ENCODE data around the gene KLRF1.
A peak's percentile ranks its signal among the peaks of the same experiment; 100 is the strongest.

The KLRF1 gene

DNA sequence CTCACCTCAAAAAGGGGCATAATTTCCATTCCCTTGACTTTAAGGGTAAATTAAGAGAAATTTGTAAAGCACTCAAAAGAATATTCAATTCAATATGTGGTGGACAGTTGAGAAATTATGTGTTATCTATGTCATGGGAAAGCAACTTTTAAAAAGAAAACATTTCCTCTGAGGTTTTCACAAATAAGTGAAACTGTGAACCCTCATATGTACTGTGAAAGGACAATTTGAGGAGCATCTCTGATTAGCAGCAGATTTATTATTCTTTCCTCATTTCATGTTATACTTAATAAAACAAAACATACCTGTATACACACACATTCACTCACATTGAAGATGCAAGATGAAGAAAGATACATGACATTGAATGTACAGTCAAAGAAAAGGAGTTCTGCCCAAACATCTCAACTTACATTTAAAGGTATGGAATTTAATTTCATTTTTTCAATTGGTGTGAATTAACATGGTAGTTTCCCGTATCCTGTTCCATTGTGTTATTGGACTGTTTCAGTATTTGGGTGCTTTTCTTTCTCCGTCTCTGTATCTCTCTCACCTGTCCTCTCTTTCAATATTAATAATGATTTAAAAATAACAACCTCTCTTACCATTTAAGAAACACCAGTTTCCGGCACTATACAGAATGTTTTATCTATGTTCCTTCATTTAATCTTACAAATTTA, at the start of gene KLRF1:
Gene KLRF1 (plus strand): TSS at position 273 of the 680 bp plus-strand sequence. CDS start 64 bp downstream, at position 337.
- no peak for DNase-seq (ENCODE audit: low spot score)

DNA sequence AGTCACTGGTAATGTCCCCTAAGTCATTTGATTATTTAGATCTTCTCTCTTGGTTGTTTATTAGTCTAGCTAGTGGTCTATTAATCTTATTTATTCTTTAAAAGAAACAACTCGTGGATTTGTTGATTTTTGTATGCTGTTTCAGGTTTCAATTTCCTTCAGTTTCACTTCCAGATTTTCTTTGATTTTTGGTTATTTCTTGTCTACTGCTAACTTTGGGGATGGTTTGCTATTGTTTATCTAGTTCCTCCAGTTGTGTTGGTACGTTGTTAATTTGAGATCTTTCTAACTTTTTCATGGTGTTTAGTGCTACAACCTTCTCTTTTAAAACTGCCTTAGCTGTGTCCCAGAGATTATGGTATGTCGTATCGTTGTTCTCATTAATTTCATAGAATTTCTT, 48.1 kb upstream of the KLRF1 start:
- no peak for DNase-seq (ENCODE audit: low spot score)

- DNase-seq (ENCODE audit: low spot score) = no peak
These were observed 45.9 kb upstream of the KLRF1 start for GRCh38 chr12:9781360-9781759.

DNA sequence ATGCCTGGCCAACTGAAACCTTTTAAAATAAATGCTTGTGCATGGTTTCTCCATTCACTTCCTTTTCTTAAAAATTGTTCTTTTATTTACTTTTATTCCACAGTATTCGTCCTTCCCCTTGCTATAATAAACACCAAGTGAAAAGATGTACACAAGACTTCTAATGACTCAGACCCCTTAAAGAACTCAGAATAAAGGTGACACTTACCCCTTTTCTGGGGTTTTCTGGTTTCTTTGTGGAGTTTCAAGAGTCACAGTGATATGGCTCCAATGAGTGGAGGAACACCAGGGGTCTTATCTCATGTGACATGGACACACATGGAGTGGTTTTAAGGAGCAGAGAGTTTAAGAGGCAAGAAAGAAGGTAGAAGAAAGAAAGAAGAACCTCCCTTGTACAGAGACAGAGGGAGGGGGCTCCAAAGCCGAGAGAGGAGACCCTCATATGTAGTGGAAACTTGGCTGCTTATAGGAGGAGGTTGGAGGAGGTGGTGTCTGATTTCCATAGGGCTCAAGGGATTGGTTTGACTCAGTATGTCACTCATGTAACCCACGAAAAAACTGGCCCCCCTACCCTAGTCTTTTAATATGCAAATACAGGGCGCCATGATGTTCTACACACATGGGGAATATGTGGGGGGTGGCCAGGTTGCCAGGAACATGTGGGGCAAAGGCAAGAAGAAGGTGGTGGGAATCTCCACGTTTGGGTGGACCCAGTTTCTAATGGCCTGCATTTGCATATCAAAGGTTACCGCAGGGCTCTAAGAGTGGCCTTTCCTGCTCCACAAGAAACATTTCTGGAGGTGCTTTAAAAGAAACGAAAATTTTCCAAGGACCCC, 44.5 kb upstream of the KLRF1 start:
- no peak for DNase-seq (ENCODE audit: low spot score)

DNA sequence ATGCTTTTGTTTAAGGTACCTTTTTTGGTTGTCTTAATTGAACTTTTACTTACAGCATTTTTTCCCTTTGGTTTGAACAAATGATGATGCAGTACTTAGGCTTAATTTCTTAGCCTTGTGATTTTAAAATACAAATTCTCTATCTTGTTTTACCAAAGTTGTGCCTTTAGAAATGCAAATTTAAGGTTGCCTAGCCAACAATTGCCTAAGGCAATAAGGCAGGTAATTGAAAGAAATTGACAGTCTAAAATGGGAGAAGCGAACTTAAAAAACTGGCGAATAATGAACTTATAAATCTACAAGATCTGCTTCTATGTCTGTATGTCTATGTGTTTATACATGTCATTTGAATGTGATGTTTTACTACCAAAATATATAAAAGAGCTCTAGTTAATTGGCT, 43.0 kb upstream of the KLRF1 start:
- DNase-seq (ENCODE audit: low spot score) = no peak

DNA sequence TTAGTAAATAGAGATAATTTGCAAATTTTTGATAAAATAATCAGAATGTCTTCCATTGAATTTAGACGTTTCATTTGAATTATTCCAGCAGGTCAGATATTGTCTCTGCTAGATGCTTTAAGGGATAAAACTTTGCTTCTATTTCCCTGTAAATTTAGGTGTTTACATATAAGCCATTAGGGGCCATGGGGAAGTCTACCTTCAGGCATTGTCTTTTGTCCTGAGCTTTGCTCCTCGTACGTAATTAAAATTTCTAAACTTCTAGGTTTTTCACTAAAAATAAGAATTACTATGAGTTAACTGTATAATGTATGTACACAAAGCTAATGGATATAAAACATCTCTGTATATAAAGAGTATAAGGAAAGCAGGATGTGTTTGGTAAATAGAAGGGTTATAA, 42.5 kb upstream of the KLRF1 start:
- no peak for DNase-seq (ENCODE audit: low spot score)

DNA sequence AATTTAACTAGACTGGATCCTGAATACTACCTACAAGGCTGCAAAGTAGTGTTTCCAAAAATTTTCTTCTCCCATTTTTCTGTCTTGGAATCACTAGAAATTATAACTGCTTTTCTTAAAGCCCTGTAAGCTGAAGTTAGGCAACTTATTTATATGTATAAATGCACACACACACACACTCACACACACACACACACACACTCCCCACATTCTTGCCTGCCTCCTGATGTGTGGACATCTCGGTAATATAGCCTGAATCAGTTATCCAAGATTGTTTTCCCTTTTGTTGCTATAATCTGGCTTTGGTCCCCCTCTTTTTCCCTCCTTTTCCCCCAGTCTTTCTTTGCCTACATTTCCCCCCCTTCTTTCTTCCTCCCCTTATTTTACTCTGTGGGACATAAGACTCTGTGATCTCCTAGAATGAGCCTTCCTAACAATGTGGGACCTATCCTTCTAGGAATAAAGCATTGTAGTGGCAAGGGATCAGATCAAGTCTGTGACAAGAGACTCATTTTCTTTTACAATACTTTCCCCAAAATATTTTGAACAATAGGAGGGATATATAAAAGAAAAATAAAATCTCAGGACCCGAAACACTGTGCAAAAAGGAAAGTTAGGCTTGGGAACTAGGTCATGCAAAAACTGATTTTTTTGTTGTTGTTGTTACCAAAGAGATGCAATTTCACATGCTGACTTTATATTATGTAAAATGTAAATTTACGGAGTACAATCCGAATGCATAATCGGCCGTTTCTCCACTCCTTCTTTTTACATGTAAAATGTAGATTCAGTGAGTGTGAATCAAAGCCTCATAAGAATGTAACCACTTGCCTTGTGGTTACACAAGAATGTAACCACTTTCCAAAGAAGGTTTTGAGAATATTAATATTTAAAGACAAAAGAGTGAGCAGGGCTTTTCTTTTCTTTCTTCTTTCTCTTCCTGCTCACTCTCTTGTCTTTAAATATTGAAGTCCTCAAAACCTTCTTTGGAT, 40.3 kb upstream of the KLRF1 start:
- DNase-seq (ENCODE audit: low spot score) = no peak

DNA sequence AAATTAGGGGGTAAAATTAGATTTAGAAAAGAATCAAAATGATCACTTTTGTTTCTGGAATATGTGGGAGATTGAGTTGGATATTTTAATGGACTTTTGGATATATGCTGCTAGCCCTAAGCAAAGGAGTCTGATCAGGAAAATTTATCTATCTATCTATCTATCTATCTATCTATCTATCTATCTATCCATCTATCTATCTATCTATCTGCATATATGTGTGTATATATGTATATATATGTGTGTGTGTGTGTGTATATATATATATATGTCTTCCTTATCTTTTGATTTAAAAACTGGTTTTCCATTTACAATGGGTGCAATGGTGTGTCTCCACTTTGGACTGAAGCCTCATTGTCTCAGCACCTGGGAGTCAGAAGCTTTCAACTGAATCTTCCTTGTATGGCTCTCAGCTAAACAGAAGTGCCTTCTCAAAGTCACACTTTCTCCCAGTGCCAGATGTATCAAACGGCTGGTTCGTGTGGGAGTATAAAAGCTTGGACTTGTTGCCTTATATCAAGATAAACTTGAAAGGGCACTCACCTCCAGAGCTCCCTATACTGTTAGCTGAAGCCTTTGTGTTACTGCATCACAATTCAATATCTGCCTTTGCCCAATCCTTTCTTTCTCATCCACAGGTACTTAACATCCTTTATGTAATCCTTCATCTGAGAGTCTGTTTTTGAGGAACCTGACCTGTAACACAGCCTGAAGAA, 34.9 kb upstream of the KLRF1 start:
- DNase-seq (ENCODE audit: low spot score) = no peak

DNA sequence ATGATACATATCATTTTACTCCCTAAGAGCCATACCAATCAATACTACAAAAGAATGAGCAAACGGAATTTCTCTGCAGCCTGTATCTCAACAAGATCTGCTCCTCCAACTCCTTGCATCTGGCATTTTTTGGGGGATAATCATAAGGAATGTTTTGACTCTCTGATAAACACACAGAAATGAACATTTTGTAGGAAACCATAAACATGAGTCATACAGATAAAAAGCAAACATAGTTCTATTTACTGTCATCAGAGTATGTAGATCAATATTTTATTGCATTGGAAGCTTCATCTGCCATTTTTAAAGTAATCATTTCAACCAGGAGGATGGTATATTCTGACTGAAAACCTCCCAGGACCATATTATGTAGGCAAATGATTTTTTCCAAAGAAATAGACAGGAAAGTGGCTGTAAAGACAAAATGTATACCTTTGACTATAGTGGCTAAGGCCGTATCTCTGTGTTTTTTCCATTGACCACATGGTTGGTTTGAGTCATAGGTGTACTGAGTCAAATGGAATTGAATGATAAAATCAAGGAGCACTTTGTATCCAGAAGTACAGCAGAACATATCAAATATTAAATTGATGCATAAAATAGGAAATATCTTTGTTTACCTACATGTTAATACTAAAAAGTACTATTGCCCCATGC, 34.2 kb upstream of the KLRF1 start:
- no peak for DNase-seq (ENCODE audit: low spot score)

DNA sequence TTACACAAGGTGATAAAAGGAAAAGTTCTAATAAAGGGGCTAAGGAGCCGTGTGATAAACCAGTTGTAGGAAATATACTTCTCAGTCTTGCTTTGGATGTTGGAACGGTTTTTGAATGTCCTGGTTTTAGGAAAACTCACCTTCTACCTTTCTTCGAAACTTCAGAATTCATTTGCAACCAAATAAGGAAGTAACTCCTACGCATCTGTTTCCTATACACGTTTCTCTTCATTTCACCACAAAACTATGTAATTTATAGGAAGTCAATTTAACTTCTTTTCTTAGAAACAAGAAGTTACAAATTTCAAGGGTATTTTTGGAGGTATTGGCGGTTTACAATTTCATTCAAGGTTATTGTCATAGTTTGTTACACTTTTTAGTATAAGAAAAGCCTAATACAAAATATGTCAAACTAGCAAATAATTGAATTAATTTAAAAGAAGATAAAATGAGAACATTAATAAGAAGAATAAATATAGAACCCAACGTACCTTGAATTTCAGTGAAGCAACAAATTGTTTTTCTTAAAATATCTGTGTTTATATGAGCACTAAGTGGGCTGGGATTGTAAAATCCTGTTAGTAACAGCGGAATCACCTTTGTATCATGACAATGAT, 33.4 kb upstream of the KLRF1 start:
- no peak for DNase-seq (ENCODE audit: low spot score)

DNA sequence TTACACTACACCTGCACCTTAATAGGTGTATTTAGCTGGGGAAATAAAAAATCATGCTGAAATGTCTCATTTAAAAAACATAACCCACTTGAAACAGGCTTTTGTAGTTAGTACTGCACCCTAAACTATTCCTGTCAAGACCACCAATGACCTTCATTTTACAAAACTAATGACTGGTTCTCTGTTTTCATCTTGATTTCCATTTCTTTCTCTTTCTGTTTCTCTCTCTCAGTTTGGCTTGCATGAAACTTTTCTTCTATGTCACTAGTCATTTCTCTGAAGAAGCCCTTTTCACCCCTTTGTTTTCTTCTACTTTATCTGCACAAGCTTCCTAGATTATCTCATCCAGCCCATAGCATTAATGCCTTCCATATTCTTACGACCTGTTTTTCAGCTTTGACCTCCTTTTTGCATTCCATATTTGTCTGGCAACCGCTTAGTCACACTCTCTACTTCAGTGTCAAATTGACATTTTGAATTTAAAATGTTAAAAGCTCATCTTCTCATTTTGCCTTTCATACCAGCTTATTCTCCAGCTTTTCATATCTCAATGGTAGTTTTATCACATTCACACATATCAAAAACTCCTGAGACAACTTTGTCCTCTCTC, 32.7 kb upstream of the KLRF1 start:
- DNase-seq (ENCODE audit: low spot score) = peak; percentile 34

- no peak for DNase-seq (ENCODE audit: low spot score)
These were observed 31.3 kb upstream of the KLRF1 start for GRCh38 chr12:9795945-9796344.

- no peak for DNase-seq (ENCODE audit: low spot score)
These were observed 30.9 kb upstream of the KLRF1 start for GRCh38 chr12:9796346-9796745.

DNA sequence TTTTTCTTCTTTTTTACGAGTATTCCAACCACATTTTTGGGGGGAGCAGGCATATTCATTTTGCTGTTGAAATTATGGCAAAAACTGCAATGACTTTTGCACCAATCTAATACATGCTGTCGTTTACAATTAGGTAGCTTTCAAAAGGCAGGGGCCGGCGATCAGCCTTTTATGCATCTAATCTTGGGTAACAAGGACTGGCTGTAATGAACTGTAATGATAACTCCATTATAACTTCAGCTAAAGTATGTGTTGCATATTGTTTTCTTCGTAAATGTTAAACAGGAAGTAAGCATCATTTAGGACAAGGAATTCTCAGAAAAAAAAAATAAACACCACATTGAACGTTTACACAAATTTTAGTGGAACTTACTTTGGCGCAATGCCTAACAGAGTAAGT, 30.3 kb upstream of the KLRF1 start:
- no peak for DNase-seq (ENCODE audit: low spot score)

DNA sequence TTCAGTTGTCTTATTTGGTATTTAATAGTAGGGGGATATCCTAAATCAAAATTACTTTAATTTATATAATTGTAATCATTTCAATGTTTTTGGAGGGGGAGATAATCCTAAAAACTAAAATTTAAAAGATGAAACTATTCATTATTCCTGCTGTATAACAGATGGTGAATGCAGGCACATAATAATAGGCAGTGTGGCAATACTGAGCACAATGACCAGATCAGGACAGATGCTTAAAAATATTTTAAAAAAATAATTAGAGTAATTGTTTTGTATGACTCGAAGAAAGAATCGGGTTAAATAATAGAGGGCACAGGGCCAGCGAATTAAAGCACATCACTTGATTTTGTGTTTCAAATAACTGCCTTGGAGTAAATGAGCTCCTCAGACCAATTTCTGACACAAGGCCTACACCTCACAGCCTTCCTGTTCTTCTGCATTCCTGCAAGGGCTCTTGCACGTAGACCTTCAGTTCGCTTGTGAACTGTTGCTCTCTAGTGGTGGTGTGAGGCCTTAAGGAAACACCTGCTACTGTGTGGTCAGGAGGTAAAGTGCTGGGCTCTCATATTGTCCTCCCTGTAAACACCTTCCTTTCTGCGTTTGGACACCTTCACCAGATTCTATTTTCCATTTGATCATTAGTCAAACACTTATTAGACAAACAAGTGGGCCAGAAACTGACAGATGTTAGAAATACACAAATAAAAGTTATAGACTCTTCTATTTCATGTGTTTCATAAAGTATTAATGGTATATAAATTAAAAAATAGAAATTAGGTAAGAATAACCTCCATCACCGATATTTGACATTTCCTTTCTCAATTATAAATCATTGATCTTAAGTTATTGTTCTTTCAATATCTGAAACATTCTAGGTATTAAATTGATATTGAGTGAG, 29.3 kb upstream of the KLRF1 start:
- no peak for DNase-seq (ENCODE audit: low spot score)

DNA sequence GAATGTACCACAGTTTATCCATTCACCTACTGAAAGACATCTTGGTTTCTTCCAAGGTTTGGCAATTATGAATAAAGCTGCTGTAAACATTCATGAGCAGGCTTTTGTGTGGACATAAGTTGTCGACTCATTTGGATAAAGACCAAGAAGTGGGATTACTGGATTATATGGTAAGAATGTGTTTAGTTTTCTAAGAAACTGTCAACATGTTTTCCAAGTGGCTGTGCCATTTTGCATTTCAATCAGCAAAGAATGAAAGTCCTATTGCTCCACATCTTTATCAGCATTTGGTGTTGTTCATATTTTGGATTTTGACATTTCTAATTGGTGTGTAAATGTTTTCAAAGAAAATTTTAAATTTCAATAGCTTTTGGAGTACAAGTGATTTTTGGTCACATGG, 27.3 kb upstream of the KLRF1 start:
- no peak for DNase-seq (ENCODE audit: low spot score)

DNA sequence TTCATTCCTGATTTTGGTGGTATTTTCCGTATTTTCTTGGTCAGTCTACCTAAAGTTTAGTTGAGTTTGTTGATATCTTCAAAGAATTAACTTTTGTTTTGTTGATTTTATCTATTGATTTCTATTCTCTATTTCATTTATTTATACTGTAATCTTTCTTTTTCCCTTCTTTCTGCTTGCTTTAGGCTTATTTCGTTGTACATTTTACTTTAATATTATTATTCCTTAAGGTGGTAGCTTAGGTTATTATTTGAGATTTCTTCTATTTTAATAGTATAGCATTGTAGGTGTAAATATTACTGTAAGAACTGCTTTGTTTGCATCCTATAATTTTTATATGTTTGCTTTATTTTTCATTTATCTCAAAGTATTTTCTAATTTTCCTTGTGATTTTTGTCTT, 21.4 kb upstream of the KLRF1 start:
- no peak for DNase-seq (ENCODE audit: low spot score)

- no peak for DNase-seq (ENCODE audit: low spot score)
These were observed 20.6 kb upstream of the KLRF1 start for GRCh38 chr12:9806714-9807113.

- DNase-seq (ENCODE audit: low spot score) = no peak
These were observed 18.8 kb upstream of the KLRF1 start for GRCh38 chr12:9808504-9808903.

Measured in putamen (tissue), 1 donor.